Stimulated activated CD4-positive, alpha-beta T cell treated with anti-CD3 and anti-CD28 coated beads, TNF-alpha, amount 100 ng/mL, for 4 hours (primary cell): ENCODE data around the gene ATP4B.

ENCODE experiments used
- DNase-seq, 3 experiments: peaks; one replicate each; pipeline ENCODE4 v3.0.0-alpha.2; 2020; ENCODE audit warnings: low read depth in 3 of 3

Gene ATP4B

GRCh38 chr13:113607889-113608635 is 49.9 kb downstream of the ATP4B start:
- no peak for DNase-seq

GRCh38 chr13:113607056-113607888 is 50.7 kb downstream of the ATP4B start:
- DNase-seq = no peak

- DNase-seq = no peak
Measured at GRCh38 chr13:113605866-113606438, 52.0 kb downstream of the ATP4B start.

- no peak for DNase-seq
Measured at GRCh38 chr13:113605461-113605860, 52.5 kb downstream of the ATP4B start.

- no peak for DNase-seq
Measured at GRCh38 chr13:113604186-113604585, 53.8 kb downstream of the ATP4B start.

- DNase-seq = no peak
Measured at GRCh38 chr13:113603116-113603710, 54.8 kb downstream of the ATP4B start.

GRCh38 chr13:113602291-113602988 is 55.6 kb downstream of the ATP4B start:
- DNase-seq = no peak

- DNase-seq = no peak
Measured at GRCh38 chr13:113601166-113602070, 56.6 kb downstream of the ATP4B start.

GRCh38 chr13:113599391-113599790 is 58.6 kb downstream of the ATP4B start:
- no peak for DNase-seq
